HepG2 (cell line): Measurements from ENCODE around the gene FAM118A. TPM values are rescaled to one million over a fixed set of nuclear protein-coding genes. Genes with fewer than 3 reads are reported as not detected.

Experiments
- BCL6 ChIP-seq: IDR thresholded peaks from 2 replicates; pipeline ENCODE4 v1.6.1; 2016; ENCODE audit warnings: missing genetic modification reagents, missing compliant biosample characterization
- FOSL2 ChIP-seq: sonication (generic); formaldehyde crosslinking; IDR thresholded peaks from 2 replicates; pipeline ENCODE4 v1.4.0; 2020; ENCODE audit warnings: missing genetic modification reagents
- FOXK1 ChIP-seq: sonication (generic); formaldehyde crosslinking; IDR thresholded peaks from 2 replicates; pipeline ENCODE4 v1.4.0; 2020; ENCODE audit warnings: low read depth, missing genetic modification reagents, borderline replicate concordance
- HIVEP1 ChIP-seq: sonication (generic); formaldehyde crosslinking; IDR thresholded peaks from 2 replicates; pipeline ENCODE4 v1.4.0; 2020; ENCODE audit warnings: mild to moderate bottlenecking, missing genetic modification reagents
- NFE2L1 ChIP-seq: sonication (generic); formaldehyde crosslinking; IDR thresholded peaks from 2 replicates; pipeline ENCODE4 v1.4.0; 2020; ENCODE audit warnings: missing genetic modification reagents, mild to moderate bottlenecking, borderline replicate concordance
- NR2C2 ChIP-seq: sonication (generic); formaldehyde crosslinking; IDR thresholded peaks from 2 replicates; pipeline ENCODE4 v1.4.0; 2020; ENCODE audit warnings: missing genetic modification reagents, mild to moderate bottlenecking, moderate library complexity, borderline replicate concordance
- PHF8 ChIP-seq: sonication (generic); formaldehyde crosslinking; IDR thresholded peaks from 2 replicates; pipeline ENCODE4 v1.5.0; 2020; ENCODE audit warnings: missing genetic modification reagents
- U2AF1 ChIP-seq: fragments of 200-400 bp; formaldehyde crosslinking; optimal IDR thresholded peaks from 2 replicates; pipeline ENCODE3; 2017; ENCODE audit warnings: mild to moderate bottlenecking, low read depth, low read length
- ZFP62 ChIP-seq: sonication (generic); formaldehyde crosslinking; IDR thresholded peaks from 2 replicates; pipeline ENCODE4 v1.4.0; 2020; ENCODE audit warnings: missing genetic modification reagents
- ZKSCAN5 ChIP-seq: sonication (generic); formaldehyde crosslinking; IDR thresholded peaks from 2 replicates; pipeline ENCODE4 v1.5.1; 2020; ENCODE audit warnings: mild to moderate bottlenecking, missing genetic modification reagents
- ZNF546 ChIP-seq: sonication (generic); formaldehyde crosslinking; conservative IDR thresholded peaks from 2 replicates; pipeline ENCODE4 v1.8.1; 2023; ENCODE audit warnings: mild to moderate bottlenecking, missing genetic modification reagents
- ZNF547 ChIP-seq: sonication (generic); formaldehyde crosslinking; IDR thresholded peaks from 2 replicates; pipeline ENCODE4 v1.5.1; 2020; ENCODE audit warnings: mild to moderate bottlenecking, missing genetic modification reagents
- ZNF549 ChIP-seq: sonication (generic); formaldehyde crosslinking; IDR thresholded peaks from 2 replicates; pipeline ENCODE4 v1.5.0; 2020; ENCODE audit warnings: missing genetic modification reagents
- ZNF691 ChIP-seq: sonication (generic); formaldehyde crosslinking; IDR thresholded peaks from 2 replicates; pipeline ENCODE4 v1.4.0; 2020; ENCODE audit warnings: missing genetic modification reagents, low read depth, mild to moderate bottlenecking, borderline replicate concordance
- polyA plus RNA-seq, 8 experiments: library from polyadenylated mRNA; depleted of rRNA in 3 of 8; stranded (reverse) in 7 of 8; unstranded in 1 of 8; fragments of >200 nt; fragmentation: Illumina TruSeq in 4 of 8; extraction: Trizol in 4 of 8; gene quantifications; 2 replicates each; pipeline versions ENCODE4 v1.2.1 to v1.2.3, GENCODE V29; 2011 to 2016; ENCODE audit warnings: low read depth in 4 of 8, missing spikeins in 1 of 8, mixed read lengths in 1 of 8; ENCODE audit not compliant: insufficient read depth in 1 of 8
- total RNA-seq, 5 experiments: library from RNA; depleted of rRNA; stranded (reverse); fragments of >200 nt; fragmentation: Illumina TruSeq; extraction: Trizol; gene quantifications; 2 replicates each; pipeline ENCODE4 v1.2.3, GENCODE V29; 2016; ENCODE audit warnings: low read depth in 1 of 5
- TF ChIP-seq, protein P1 (sequence below): sonication (generic); formaldehyde crosslinking; IDR thresholded peaks from 2 replicates; pipeline ENCODE4 v1.4.0; 2020; ENCODE audit warnings: mild to moderate bottlenecking, low read depth, missing genetic modification reagents
- TF ChIP-seq, protein P2 (sequence below): sonication (generic); formaldehyde crosslinking; IDR thresholded peaks from one replicate; pipeline ENCODE4 v1.5.1; 2020; ENCODE audit warnings: mild to moderate bottlenecking, missing genetic modification reagents; ENCODE audit errors: not compliant biosample characterization
- TF ChIP-seq, protein P3 (sequence below): sonication (generic); formaldehyde crosslinking; IDR thresholded peaks from 2 replicates; pipeline ENCODE4 v1.4.0; 2020; ENCODE audit warnings: missing genetic modification reagents, mild to moderate bottlenecking, borderline replicate concordance

FAM118A gene
- total and polyA plus RNA-seq, 2 of the 13 experiments (the other 11 are each of a cell fraction or from before 2014, with no cell fraction given), result 36.7 to 48.2 TPM

GRCh38 chr22:45285263-45286058 is 24.3 kb upstream of the FAM118A start (continued):
- TF ChIP-seq, protein P1, sequence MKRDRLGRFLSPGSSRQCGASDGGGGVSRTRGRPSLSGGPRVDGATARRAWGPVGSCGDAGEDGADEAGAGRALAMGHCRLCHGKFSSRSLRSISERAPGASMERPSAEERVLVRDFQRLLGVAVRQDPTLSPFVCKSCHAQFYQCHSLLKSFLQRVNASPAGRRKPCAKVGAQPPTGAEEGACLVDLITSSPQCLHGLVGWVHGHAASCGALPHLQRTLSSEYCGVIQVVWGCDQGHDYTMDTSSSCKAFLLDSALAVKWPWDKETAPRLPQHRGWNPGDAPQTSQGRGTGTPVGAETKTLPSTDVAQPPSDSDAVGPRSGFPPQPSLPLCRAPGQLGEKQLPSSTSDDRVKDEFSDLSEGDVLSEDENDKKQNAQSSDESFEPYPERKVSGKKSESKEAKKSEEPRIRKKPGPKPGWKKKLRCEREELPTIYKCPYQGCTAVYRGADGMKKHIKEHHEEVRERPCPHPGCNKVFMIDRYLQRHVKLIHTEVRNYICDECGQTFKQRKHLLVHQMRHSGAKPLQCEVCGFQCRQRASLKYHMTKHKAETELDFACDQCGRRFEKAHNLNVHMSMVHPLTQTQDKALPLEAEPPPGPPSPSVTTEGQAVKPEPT (CRISPR knock-in tag), result no peak
- TF ChIP-seq ZNF546 (CRISPR knock-in tag) (no peak), PHF8 (peak; percentile 18; the same call in 1 of the 2 replicates), ZNF691 (CRISPR knock-in tag) (peak; percentile 69; the same call in 1 of the 2 replicates), NR2C2 (CRISPR knock-in tag) (no peak), ZNF547 (CRISPR knock-in tag) (no peak), ZFP62 (no peak), U2AF1 (peak; percentile 50), BCL6 (CRISPR knock-in tag) (peak; percentile 23; the same call in 1 of the 2 replicates), ZKSCAN5 (no peak), NFE2L1 (CRISPR knock-in tag) (no peak), FOXK1 (no peak), ZNF549 (CRISPR knock-in tag) (no peak), HIVEP1 (CRISPR knock-in tag) (no peak), FOSL2 (CRISPR knock-in tag) (no peak)
- TF ChIP-seq, protein P2, sequence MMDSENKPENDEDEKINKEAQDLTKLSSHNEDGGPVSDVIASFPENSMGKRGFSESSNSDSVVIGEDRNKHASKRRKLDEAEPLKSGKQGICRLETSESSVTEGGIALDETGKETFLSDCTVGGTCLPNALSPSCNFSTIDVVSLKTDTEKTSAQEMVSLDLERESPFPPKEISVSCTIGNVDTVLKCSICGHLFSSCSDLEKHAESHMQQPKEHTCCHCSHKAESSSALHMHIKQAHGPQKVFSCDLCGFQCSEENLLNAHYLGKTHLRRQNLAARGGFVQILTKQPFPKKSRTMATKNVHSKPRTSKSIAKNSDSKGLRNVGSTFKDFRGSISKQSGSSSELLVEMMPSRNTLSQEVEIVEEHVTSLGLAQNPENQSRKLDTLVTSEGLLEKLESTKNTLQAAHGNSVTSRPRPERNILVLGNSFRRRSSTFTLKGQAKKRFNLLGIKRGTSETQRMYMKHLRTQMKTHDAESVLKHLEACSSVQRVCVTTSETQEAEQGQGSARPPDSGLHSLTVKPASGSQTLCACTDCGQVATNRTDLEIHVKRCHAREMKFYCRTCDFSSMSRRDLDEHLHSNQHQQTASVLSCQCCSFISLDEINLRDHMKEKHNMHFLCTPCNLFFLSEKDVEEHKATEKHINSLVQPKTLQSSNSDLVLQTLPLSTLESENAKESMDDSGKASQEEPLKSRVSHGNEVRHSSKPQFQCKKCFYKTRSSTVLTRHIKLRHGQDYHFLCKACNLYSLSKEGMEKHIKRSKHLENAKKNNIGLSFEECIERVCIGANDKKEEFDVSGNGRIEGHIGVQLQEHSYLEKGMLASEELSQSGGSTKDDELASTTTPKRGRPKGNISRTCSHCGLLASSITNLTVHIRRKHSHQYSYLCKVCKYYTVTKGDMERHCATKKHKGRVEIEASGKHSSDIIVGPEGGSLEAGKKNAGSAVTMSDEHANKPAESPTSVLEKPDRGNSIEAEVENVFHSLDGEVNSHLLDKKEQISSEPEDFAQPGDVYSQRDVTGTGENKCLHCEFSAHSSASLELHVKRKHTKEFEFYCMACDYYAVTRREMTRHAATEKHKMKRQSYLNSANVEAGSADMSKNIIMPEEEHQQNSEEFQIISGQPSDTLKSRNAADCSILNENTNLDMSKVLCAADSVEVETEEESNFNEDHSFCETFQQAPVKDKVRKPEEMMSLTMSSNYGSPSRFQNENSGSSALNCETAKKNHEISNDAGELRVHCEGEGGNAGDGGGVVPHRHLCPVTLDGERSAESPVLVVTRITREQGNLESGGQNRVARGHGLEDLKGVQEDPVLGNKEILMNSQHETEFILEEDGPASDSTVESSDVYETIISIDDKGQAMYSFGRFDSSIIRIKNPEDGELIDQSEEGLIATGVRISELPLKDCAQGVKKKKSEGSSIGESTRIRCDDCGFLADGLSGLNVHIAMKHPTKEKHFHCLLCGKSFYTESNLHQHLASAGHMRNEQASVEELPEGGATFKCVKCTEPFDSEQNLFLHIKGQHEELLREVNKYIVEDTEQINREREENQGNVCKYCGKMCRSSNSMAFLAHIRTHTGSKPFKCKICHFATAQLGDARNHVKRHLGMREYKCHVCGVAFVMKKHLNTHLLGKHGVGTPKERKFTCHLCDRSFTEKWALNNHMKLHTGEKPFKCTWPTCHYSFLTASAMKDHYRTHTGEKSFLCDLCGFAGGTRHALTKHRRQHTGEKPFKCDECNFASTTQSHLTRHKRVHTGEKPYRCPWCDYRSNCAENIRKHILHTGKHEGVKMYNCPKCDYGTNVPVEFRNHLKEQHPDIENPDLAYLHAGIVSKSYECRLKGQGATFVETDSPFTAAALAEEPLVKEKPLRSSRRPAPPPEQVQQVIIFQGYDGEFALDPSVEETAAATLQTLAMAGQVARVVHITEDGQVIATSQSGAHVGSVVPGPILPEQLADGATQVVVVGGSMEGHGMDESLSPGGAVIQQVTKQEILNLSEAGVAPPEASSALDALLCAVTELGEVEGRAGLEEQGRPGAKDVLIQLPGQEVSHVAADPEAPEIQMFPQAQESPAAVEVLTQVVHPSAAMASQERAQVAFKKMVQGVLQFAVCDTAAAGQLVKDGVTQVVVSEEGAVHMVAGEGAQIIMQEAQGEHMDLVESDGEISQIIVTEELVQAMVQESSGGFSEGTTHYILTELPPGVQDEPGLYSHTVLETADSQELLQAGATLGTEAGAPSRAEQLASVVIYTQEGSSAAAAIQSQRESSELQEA (CRISPR knock-in tag), result no peak
- TF ChIP-seq, protein P3, sequence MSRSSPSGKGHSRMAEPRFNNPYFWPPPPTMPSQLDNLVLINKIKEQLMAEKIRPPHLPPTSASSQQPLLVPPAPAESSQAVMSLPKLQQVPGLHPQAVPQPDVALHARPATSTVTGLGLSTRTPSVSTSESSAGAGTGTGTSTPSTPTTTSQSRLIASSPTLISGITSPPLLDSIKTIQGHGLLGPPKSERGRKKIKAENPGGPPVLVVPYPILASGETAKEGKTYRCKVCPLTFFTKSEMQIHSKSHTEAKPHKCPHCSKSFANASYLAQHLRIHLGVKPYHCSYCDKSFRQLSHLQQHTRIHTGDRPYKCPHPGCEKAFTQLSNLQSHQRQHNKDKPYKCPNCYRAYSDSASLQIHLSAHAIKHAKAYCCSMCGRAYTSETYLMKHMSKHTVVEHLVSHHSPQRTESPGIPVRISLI (CRISPR knock-in tag), result 0 out of 2 replicates have a peak, but pooled peaks have one; percentile 19
